GM18505 (cell line): Measurements from ENCODE around the gene NEDD4.

Source experiments
- ATAC-seq: cut with Tn5 transposase; IDR thresholded peaks from one replicate; pipeline ENCODE4 v1.9.1; 2021; ENCODE audit not compliant: unreplicated experiment
- POLR2A ChIP-seq: IDR thresholded peaks from 4 replicates; pipeline ENCODE4 v1.6.1; 2011; ENCODE audit warnings: borderline replicate concordance; ENCODE audit not compliant: insufficient read depth, insufficient read length; ENCODE audit errors: extremely low read depth

The NEDD4 gene

GRCh38 chr15:55912982-55913381, 80.4 kb downstream of the NEDD4 start:
- TF ChIP-seq POLR2A, result no peak
- no peak for ATAC-seq

GRCh38 chr15:55909036-55909811, 84.2 kb downstream of the NEDD4 start:
- no peak for ATAC-seq
- no peak for TF ChIP-seq POLR2A

- TF ChIP-seq POLR2A, result no peak
- no peak for ATAC-seq
Measured at GRCh38 chr15:55907797-55908196, 85.6 kb downstream of the NEDD4 start.

- no peak for ATAC-seq
- TF ChIP-seq POLR2A, result no peak
Measured at GRCh38 chr15:55902981-55903380, 90.4 kb downstream of the NEDD4 start.

- no peak for ATAC-seq
- TF ChIP-seq POLR2A, result no peak
Measured at GRCh38 chr15:55900019-55900418, 93.4 kb downstream of the NEDD4 start.

GRCh38 chr15:55899537-55899936, 93.9 kb downstream of the NEDD4 start:
- TF ChIP-seq POLR2A, result no peak
- no peak for ATAC-seq

GRCh38 chr15:55897560-55898336, 95.7 kb downstream of the NEDD4 start:
- ATAC-seq, result no peak
- TF ChIP-seq POLR2A, result no peak

- no peak for TF ChIP-seq POLR2A
- ATAC-seq, result no peak
Measured at GRCh38 chr15:55894399-55894965, 98.9 kb downstream of the NEDD4 start.

- no peak for ATAC-seq
- no peak for TF ChIP-seq POLR2A
Measured at GRCh38 chr15:55893852-55894251, 99.6 kb downstream of the NEDD4 start.

GRCh38 chr15:55891196-55891595, 102.2 kb downstream of the NEDD4 start:
- no peak for ATAC-seq
- no peak for TF ChIP-seq POLR2A

GRCh38 chr15:55884223-55884622, 109.2 kb downstream of the NEDD4 start:
- no peak for ATAC-seq
- no peak for TF ChIP-seq POLR2A

- no peak for TF ChIP-seq POLR2A
- ATAC-seq, result no peak
Measured at GRCh38 chr15:55879181-55879580, 114.2 kb downstream of the NEDD4 start.

- no peak for TF ChIP-seq POLR2A
- ATAC-seq, result no peak
Measured at GRCh38 chr15:55873024-55873720, 120.2 kb downstream of the NEDD4 start.
